COR-L47 (cell line): Measurements from ENCODE around the gene CLDN1.

Experiments used
- DNase-seq: peaks from one replicate; lab custom pipeline; 2025; lab: John Stamatoyannopoulos, UW

The CLDN1 gene

DNA sequence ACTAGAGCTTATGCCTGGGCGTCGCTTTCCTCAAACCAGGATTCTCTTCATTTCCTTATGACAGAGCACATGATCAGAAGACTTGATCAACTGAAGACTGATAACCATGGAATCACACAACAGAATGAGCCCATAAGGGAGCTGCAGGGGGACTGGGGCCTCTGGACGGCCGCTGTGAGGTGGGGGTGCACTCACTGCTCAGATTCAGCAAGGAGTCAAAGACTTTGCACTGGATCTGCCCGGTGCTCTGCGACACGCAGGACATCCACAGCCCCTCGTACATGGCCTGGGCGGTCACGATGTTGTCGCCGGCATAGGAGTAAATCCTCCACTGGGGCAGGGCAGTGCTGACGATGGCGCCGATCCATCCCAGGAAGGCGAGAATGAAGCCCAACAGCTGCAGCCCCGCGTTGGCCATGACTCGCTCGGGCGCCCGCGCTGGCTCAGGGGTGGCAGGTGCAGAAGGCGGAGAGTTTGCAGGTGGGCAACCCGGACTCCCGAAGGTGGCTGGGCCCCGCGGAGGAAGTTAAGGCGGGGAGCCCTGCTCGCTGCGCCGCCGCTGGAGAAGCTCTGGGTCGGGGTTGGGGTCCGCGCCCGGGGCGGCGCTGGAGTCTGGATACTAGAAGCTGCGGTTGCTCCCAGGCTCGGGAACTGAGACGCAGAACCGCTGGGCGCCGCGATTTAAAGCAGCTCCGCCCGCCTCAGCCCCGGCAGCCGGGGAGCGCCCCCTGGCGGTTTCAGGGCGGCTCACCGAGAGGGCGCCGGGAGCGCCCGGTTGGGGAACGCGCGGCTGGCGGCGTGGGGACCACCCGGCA lies at the start of gene CLDN1:
Gene CLDN1 (minus strand): TSS at position 658 of the 815 bp plus-strand sequence. CDS start 240 bp downstream, at position 418.
- DNase-seq: peak; percentile 80

DNA sequence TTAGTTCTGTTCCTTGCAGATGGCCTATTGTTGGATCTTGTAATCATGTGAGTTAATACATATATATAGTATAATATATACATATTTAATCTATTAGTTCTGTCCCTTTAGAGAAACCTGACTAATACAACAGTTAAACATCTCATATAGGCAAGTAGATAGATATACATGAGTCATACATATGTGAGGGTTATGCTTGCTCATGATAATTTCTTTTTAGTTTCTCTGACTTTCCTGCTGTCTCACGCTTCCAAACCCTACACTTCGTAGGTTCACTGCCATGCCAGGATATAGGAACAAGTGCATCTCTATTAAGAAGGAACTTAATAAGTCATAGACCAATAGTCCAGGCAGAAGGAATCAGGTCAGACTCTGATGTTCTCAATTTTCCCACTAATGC lies 48.9 kb upstream of the CLDN1 start:
- no peak for DNase-seq

- no peak for DNase-seq
Measured at GRCh38 chr3:190370369-190370768, 48.1 kb upstream of the CLDN1 start.

DNA sequence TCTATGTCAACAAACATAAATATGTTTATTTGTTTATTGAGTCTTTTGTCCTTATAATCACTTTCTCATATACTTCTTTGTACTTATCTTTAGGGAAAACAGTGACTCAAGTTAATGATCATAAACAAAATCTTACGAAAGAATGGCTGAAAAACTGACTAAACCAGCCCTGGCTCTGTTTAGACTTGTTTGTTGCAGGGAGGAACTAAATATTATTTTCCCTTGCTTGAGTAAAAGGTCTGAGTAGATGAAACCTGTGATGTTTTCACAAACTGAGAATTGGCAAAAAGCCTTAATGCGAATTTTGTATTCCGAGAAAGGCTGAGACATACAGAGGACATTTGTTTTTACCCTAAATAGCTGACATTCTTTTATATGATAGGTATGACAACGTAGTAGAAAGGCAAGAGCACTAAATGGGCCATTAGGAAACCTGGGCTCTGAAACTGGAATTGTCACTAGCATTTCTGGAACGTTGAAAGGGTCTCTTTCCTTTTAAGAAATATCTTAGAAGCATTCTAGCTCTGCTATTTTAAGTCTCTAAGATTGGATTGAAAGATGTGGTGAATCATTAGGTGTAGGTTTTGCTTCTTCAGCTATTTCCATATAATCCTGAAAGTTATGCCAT lies 47.5 kb upstream of the CLDN1 start:
- no peak for DNase-seq

GRCh38 chr3:190368881-190369280 lies 46.6 kb upstream of the CLDN1 start:
- DNase-seq: no peak

GRCh38 chr3:190366133-190366532 lies 43.9 kb upstream of the CLDN1 start:
- no peak for DNase-seq

DNA sequence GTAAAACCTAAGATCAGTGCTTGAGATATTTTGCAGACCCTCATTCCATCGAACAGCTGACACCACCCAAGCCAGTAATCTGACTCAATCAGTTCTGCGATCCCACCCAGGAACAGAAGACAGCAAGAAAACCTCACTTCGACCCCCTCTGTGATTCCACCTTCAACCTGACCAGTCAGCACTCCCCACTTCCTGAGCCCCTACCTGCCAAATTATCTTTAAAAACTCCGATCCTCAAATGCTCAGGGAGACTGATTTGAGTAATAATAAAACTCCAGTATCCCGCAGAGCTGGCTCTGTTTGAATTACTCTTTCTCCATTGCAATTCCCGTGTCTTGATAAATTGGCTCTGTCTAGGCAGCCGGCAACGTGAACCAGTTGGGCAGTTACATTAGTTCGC lies 40.0 kb upstream of the CLDN1 start:
- DNase-seq: no peak

GRCh38 chr3:190361791-190362190 lies 39.5 kb upstream of the CLDN1 start:
- no peak for DNase-seq

- DNase-seq: no peak
Measured at GRCh38 chr3:190360228-190360627, 38.0 kb upstream of the CLDN1 start.

GRCh38 chr3:190359813-190360212 lies 37.6 kb upstream of the CLDN1 start:
- no peak for DNase-seq

DNA sequence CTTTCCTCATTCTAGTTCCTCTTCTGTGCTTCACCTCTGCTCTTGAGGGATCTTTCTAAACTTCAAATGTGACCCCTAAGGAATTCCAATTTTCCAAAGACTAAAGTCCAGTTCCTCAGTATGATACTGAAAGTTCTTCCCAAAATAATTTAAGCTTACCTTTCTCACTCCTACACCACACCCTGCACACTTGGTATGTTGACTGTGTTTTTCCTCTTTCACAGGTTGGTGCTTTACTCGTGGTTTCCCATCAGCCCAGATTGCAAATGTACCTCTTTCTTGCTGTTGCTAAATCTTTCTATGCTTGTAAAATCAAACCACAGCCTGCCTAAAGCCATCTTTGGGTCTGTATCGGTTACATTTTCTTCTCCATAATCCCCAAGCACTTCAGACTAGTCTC lies 35.2 kb upstream of the CLDN1 start:
- DNase-seq: no peak

DNA sequence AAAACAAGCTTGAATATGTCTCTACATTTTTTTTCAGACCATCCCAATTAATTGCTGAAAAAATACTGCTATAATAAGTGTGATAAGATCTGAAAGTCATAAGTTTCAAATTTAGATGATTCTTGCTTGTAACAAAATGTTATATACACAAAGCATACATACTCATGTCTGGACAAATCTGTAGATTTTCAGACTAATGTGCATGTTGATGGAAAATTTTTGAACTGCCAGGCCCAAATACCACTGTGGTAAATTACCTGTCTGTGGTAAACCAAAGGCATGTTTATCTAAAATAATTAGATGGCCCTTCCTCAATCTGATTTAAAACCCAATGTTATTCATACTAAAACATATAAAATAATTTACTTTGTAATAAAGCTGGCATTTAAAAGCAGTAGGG lies 34.0 kb upstream of the CLDN1 start:
- DNase-seq: no peak

DNA sequence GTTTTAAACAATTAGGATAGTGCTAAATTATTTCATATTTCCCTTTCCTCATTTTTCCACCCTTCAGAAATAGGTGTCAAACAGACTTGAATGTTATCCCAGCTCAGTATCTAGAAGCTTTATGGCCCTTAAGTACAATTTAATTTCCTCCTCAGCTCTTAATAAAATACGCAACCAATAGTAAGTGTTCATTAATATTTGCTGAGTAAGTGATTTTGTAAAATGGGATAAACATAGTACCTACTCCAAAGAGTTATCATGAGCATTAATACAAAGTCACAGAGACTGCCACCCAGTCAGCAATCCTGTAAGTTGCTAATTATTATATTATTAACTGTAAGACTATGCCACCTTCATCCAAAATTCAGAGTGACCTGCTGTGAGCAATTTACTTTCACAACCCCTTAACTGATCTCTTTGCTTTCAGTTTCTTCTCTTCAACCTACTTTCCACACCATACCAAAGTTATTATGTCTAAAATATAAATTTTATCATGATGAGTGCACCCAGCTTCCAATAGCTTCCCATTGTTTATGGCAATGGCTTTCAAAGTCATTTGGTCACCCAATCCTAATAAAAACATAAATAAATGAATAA lies 30.7 kb upstream of the CLDN1 start:
- no peak for DNase-seq

DNA sequence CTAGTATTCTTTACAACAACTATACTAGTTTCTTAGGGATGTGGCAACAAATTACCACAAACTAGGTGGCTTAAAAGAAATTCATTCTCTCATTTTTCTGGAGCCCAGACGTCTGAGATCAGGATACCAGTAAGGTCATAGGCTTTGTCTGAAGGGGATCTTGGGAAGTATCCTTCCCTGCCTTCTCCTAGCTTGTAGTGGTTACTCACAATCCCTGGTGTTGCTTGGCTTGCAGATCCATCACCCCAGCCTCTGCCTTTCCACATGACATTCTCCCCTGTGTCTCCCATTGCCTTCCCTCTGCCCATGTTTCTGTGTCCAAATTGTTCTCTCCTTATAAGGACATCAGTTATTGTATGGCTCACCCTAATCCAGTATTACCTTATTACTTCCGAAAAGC lies 24.3 kb upstream of the CLDN1 start:
- DNase-seq: no peak

- no peak for DNase-seq
Measured at GRCh38 chr3:190345878-190346277, 23.6 kb upstream of the CLDN1 start.

- DNase-seq: no peak
Measured at GRCh38 chr3:190345027-190345821, 23.0 kb upstream of the CLDN1 start.

GRCh38 chr3:190340071-190340470 lies 17.8 kb upstream of the CLDN1 start:
- DNase-seq: no peak

DNA sequence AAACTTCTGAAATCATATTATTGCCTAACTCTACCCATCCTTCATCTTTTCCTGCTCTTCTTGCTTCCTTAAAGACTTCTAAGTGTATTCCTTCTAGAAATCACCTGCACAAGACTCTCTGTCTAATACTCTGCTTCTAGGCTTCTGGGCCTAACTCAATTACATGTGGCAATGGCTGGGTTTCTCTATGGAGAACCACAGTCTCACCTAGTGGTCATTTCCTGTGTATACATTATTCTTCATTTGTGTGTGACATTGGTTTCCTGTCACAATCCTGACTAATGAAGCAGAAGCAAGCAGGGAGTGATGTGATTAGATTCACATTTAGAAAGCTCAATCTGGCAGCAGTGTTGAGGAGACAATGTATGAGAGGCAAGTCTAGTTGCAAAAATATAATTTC lies 16.9 kb upstream of the CLDN1 start:
- DNase-seq: no peak

DNA sequence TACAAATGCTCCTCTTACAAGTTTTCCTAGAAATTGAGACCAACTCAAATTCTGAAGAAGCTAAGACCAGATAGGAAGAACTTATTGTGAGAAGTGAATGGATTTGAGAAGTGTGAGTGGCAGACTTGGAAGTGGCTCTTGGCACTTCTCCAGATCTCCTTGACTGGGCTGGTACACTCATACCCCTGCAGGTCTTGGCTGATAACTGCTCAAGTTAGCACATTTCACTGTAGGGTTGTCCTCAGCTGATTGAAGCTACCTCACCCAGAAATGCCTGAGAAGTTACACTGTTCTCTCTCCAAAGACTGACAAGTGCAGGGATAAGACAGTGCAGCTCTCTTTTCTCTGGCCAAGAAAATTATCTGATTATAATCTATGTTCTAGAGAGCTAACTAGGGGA lies 16.5 kb upstream of the CLDN1 start:
- no peak for DNase-seq

- DNase-seq: no peak
Measured at GRCh38 chr3:190337301-190337700, 15.1 kb upstream of the CLDN1 start.

DNA sequence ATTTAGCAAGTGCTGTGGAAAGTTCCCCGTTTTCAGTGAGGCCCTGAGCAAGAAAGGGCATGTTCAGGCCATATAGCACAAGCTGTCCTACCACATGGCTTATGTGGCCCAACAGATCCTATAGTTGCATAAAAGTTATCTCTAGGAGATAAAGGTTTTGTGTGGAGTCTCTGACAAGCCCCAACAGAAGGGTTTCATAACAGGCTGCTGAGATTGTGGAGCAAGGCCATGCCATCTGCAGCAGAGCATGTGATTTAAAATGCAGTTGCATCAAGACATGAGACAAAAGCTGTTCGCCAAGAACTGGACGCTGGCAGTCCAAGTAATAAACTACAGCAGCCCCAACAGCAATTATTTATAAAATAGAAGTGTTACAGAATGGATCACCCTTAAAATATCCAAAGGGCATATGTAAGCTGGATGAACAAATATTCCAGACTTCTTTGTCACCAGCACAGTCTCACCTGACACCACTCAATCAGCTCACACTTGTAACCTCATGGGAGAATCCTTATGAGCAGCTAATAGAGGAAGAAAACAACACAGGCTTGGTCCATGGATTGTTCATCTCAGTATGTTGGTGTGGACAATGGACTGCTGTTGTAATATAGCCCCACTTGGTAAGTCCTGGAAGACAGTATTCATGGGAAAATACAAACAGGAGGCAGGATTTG lies 14.4 kb upstream of the CLDN1 start:
- no peak for DNase-seq

GRCh38 chr3:190333961-190334360 lies 11.7 kb upstream of the CLDN1 start:
- DNase-seq: no peak
